NOMO-1 treated with dmso at 0.1 percent for 144 hours (cell line): Measurements from ENCODE around the gene ZNF138.
"Not testable (repeated sequence)": the region's sequence is repeated elsewhere in the genome, so short reads cannot be mapped to it uniquely, and the experiment has no call there.

Experiments used
- DNase-seq: peaks from one replicate; lab custom pipeline; 2025; ENCODE audit not compliant: unreplicated experiment; lab: John Stamatoyannopoulos, UW

ZNF138 gene

DNA sequence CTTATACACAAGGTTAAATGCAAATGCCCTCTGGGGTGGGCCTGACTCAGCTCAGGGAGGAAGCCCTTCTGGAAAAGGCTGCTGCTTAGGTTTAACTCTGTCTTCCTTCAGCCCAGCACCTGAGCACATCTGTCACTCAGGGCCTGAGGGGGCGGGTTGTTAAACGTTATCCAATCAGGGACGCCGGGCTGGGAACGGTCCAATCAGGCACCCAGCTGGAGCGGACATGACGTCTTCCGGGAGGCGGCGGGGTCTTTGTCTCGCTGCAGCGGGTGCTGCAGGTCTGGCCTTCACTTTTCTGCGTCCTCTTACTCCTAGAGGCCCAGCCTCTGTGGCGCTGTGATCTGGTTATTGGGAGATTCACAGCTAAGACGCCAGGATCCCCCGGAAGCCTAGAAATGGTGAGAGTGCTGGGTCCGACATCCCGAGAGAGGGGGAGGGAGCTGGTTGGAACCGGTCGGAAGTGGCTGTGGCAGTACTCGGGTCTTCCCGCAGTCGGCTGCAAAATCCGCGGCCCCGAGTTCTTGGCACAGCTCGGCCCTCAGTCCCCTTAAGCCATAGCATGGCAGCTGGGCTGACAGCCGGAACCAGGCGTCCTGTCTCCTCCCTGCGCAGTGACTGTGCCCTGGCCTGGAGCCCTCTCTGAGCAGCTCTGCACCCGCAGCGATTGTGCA lies at the start of gene ZNF138:
ZNF138 (plus strand) TSS at position 258 of the 674 bp plus-strand sequence; CDS start at position 399, 141 bp downstream.
- DNase-seq: peak; percentile 89

DNA sequence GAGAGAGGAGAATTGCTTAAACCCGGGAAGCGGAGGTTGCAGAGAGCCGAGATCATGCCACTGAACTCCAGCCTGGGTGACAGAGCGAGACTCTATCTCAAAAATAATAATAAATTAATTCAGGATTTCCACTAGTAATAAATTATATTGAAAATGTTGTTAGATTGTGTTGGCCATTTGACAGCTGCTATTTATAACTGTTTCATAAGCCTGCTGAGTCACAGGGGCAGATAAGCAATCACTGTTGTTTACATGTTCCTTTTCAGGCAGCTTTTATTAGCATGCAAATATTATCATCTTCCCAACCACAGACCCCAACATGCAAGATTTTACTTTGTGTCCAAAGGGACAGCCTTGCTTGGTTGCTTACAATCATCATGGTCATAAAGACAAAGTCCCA lies 49.5 kb upstream of the ZNF138 start:
- no peak for DNase-seq

GRCh38 chr7:64747802-64748201 lies 46.4 kb upstream of the ZNF138 start:
- DNase-seq: no peak

DNA sequence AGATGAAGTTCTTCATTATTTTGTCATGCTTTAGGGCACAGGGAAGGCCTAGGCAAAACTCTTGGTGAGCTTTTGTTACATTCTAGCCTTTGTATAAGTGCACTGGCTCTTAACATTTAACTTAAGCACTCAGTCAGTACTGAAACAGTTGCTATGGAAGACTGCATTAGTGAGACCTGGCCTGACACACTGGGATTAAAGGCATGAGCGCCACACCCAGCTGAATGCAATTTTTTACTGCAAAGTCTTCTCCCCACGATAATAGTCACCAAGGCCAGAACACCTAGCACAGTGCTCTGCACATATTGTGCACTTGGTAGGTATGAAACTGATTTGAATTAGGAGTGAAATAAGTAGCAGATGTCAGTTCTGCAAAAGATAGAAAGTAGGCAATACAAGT lies 41.2 kb upstream of the ZNF138 start:
- DNase-seq: no peak

DNA sequence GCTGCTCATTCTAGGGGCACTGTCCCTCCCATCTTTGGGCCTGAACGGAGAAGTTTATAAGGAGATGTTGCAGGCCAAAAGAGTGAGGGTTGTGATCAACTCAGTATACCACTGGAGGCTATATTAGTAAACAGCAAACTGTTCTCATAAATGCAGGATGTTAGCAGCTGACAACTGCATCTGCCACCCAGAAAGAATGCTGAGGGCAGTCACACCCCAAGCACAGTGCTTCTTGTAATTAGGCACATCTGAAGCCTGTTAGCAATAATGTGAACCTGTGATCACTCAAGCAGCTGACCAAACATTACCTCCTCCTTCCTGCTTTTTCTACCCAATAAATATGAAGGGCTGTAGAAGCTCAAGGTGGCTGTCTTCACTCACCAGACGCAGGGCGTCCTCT lies 38.4 kb upstream of the ZNF138 start:
- no peak for DNase-seq

- no peak for DNase-seq
These were observed 36.1 kb upstream of the ZNF138 start for GRCh38 chr7:64758151-64758550.

DNA sequence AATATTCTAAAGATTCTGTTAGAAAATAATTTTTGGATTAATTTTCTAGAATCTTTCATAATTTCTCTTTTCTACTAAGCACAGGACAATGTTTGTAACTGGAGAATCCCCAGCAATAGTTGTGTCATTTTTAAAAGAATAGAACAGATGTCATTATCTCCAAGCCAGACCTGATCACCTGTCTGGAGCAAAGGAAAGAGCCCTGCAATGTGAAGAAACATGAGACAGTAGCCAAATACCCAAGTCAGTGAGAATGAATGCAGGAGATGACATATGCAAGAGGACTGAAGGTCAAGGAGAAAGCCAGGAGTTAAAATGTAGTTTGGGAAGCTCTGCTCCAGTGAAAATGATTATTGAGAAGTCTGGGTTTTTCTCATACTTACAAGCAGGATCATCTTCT lies 25.4 kb upstream of the ZNF138 start:
- no peak for DNase-seq

GRCh38 chr7:64774204-64774842 lies 19.9 kb upstream of the ZNF138 start:
- DNase-seq: peak; percentile 11

GRCh38 chr7:64775289-64775688 lies 18.9 kb upstream of the ZNF138 start:
- no peak for DNase-seq

GRCh38 chr7:64784842-64785241 lies 9.4 kb upstream of the ZNF138 start:
- not testable (repeated sequence) for DNase-seq

GRCh38 chr7:64787295-64787694 lies 6.9 kb upstream of the ZNF138 start:
- DNase-seq: no peak

DNA sequence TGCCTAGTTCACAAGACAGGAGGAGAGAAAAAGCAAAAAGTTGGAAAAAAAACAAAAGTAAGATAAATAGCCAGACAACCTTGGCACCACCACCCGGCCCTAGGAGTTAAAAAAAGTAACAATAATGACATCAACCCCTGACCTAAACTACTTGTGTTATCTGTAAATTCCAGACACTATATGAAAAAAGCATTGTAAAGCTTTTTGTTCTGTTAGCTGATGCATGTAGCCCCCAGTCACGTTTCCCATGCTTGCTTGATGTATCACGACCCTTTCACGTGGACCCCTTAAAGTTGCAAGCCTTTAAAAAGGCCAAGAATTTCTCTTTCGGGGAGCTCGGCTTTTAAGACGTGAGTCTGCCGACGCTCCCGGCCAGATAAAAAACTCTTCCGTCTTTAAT lies 5.0 kb upstream of the ZNF138 start:
- DNase-seq: not testable (repeated sequence)

GRCh38 chr7:64793106-64793755 lies 997 bp upstream of the ZNF138 start:
- DNase-seq: no peak

DNA sequence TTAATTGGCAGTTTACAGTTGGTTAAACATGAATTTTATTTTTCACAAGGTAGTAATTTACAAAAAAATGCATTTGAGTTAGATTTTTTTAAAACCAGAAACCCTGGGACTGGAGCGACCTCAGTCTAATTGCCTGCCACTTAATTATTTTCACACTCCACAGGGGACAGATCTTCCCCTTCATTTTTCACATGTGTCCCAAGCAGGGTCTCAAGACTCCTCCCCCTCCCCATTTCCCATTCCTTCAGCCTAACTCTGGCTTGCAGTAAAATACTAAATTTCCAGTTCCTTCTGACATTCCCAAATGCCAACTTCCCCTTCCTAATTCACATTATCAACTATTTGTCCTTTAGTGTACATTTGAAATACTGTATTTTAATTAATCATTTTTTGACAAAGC lies 948 bp downstream of the ZNF138 start:
- DNase-seq: no peak

DNA sequence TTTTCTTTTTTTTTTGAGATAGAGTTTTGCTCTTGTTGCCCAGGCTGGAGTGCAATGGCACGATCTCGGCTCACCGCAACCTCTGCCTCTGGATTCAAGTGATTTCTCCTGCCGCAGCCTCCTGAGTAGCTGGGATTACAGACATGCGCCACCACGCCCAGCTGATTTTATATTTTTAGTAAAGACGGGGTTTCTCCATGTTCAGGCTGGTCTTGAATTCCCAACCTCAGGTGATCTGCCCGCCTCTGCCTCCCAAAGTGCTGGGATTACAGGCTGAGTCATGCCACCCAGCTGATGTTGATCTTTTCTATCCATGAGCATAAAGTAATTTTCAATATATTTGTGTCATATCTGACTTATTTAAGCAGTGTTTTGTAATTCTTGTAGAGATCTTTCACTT lies 4.9 kb downstream of the ZNF138 start:
- DNase-seq: not testable (repeated sequence)

DNA sequence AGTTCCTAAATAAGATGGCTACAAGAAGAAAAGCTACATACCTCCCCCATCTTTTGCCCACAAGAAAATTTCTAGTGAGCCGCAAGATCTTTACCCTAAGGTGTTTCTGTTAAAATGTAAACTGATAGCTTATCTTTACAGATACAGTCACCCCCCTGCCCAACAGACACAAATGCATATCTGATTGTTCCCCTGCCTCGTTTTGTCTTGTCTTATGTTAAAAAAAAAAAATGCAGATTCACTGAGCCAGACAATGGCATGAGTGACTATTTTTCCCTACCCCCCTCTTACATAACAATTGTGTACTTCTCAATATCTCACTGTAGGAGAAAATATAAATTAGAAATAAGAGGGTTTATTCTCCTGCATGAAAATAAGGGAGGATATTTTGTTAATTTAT lies 8.5 kb downstream of the ZNF138 start:
- DNase-seq: no peak

GRCh38 chr7:64807731-64808365 lies 13.6 kb downstream of the ZNF138 start:
- DNase-seq: no peak

- DNase-seq: no peak
These were observed 17.5 kb downstream of the ZNF138 start for GRCh38 chr7:64811767-64812166.

DNA sequence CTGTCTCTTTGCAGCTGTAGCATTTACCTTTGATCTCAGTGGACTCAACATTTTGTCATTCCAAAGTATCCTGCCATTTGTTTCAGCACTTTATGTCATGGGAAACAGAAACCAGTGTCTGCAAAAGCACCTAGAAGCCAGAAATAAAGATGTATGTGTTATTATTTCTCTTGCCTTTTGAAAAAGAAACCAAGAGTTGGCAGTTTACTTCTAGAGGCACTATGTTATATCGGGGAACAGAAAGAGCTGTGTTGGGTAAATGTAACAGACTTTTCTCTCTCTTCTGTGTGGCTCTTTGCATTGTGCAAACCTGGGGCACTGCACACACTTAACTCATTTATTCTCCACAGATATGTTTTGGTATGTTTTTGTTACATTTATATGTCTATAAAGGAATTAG lies 36.7 kb downstream of the ZNF138 start:
- DNase-seq: no peak

- DNase-seq: no peak
These were observed 37.9 kb downstream of the ZNF138 start for GRCh38 chr7:64832136-64832535.

GRCh38 chr7:64834989-64835388 lies 40.8 kb downstream of the ZNF138 start:
- no peak for DNase-seq

GRCh38 chr7:64835856-64836255 lies 41.6 kb downstream of the ZNF138 start:
- not testable (repeated sequence) for DNase-seq
